A673 (cell line): ENCODE results near the gene KRTAP5-1. TPM values are rescaled to one million over a fixed set of nuclear protein-coding genes. Genes with fewer than 3 reads are reported as not detected.
"Not testable (repeated sequence)": the region's sequence is repeated elsewhere in the genome, so short reads cannot be mapped to it uniquely, and the experiment has no call there.

Source experiments
- BruUV-seq: library from RNA; stranded (reverse); fragments of 400-500 nt; replicated peaks from 2 replicates; lab custom pipeline; 2021; lab: Mats Ljungman, UMichigan
- CTCF ChIA-PET: fragments of 300-600 bp; sonication (Branson Sonifier 250); formaldehyde crosslinking; loops from one replicate; lab custom pipeline; 2022; ENCODE audit warnings: antibody characterized with exemption; lab: Charles Lee
- POLR2A ChIA-PET: fragments of 300-600 bp; sonication (Branson Sonifier 250); formaldehyde crosslinking; loops from one replicate; lab custom pipeline; 2022; ENCODE audit warnings: antibody characterized with exemption; ENCODE audit not compliant: low non-redundant PET; lab: Charles Lee
- DNase-seq: peaks from one replicate; pipeline ENCODE4 v3.0.0-alpha.2; 2015; ENCODE audit warnings: low spot score
- H3K27ac ChIP-seq: fragments of 200-600 bp; sonication (generic); 2 replicates; pipeline ENCODE4 v1.5.1; 2016; ENCODE audit warnings: mixed run types, low read depth, mild to moderate bottlenecking, mixed read lengths, antibody characterized with exemption, low read length; ENCODE audit not compliant: poor library complexity, severe bottlenecking
- H3K27me3 ChIP-seq: fragments of 200-600 bp; sonication (generic); replicated peaks from 2 replicates; pipeline ENCODE4 v1.6.1; 2017; ENCODE audit warnings: mixed run types, low read depth, mild to moderate bottlenecking, mixed read lengths, antibody characterized with exemption, low read length; ENCODE audit not compliant: insufficient read depth, poor library complexity
- H3K36me3 ChIP-seq: fragments of 200-600 bp; sonication (generic); 2 replicates; pipeline ENCODE4 v1.6.1; 2016; ENCODE audit warnings: mixed run types, mild to moderate bottlenecking, mixed read lengths, antibody characterized with exemption, low read length; ENCODE audit not compliant: insufficient read depth, poor library complexity, severe bottlenecking
- H3K4me1 ChIP-seq: fragments of 200-600 bp; sonication (generic); 2 replicates; pipeline ENCODE4 v1.6.1; 2017; ENCODE audit warnings: mixed run types, mild to moderate bottlenecking, mixed read lengths, antibody characterized with exemption, low read length; ENCODE audit not compliant: insufficient read depth, poor library complexity, severe bottlenecking
- H3K4me3 ChIP-seq: fragments of 200-600 bp; sonication (generic); 2 replicates; pipeline ENCODE4 v1.5.1; 2016; ENCODE audit warnings: low read depth, mixed run types, mild to moderate bottlenecking, mixed read lengths, low read length; ENCODE audit not compliant: poor library complexity, severe bottlenecking
- H3K9me3 ChIP-seq: fragments of 200-600 bp; sonication (generic); 2 replicates; pipeline ENCODE4 v1.6.1; 2016; ENCODE audit warnings: mixed run types, low read depth, mild to moderate bottlenecking, mixed read lengths, antibody characterized with exemption, low read length; ENCODE audit not compliant: poor library complexity, severe bottlenecking
- EZH2 ChIP-seq: fragments of 200-600 bp; sonication (generic); IDR thresholded peaks from 2 replicates; pipeline ENCODE4 v1.6.1; 2017; ENCODE audit warnings: borderline replicate concordance, low read depth, mild to moderate bottlenecking, mixed read lengths, antibody characterized with exemption, low read length; ENCODE audit not compliant: poor library complexity, severe bottlenecking
- intact Hi-C: fragments of 100-400 bp; cut with micrococcal nuclease; formaldehyde crosslinking; loops from one replicate; pipeline ENCODE4 v1.10.0; 2022; ENCODE audit not compliant: unreplicated experiment
- total RNA-seq: library from RNA; stranded (reverse); gene quantifications from 2 replicates; pipeline ENCODE4 v1.2.3, GENCODE V29; 2021
- TF ChIP-seq, protein P1 (sequence below): fragments of 300-800, 200-600 bp; sonication (generic); conservative IDR thresholded peaks from 2 replicates; pipeline ENCODE4 v1.5.1; 2017; ENCODE audit warnings: low read depth, mild to moderate bottlenecking, antibody characterized with exemption, low read length, moderate library complexity, mixed read lengths

KRTAP5-1 gene
- total RNA-seq, 1 experiment from 2014 or later: not detected

DNA sequence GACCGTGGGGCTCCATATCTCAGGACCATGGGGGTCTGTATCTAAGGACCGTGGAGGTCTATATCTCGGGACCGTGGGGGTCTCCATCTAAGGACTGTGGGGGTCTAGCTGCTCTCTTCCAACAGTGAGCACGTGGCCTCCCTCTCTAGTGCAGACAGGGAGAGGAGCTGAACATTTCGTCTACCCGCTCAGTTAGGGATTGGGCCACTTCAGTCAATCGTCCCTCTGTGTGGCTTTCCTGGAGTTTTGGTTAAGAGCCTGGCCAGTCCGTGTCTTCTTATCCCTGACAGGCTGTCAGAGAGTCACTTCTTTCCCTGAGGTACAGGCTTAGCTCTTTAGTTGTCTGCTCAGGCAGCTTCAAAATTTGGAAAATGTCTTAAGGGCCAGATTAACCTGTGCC lies 3.1 kb downstream of the KRTAP5-1 start:
- Histone ChIP-seq H3K9me3 (no peaks in the 10 kb centered on the region), H3K27me3 (no peaks in the 10 kb centered on the region), H3K36me3 (no peaks in the 10 kb centered on the region), H3K4me3 (no peak overlapping the region), H3K4me1 (no peaks in the 10 kb centered on the region), H3K27ac (no peak overlapping the region)
- intact Hi-C loops: no loop called here
- no TSS peak for BruUV-seq
- no peak for TF ChIP-seq EZH2
- TF ChIP-seq, protein P1, sequence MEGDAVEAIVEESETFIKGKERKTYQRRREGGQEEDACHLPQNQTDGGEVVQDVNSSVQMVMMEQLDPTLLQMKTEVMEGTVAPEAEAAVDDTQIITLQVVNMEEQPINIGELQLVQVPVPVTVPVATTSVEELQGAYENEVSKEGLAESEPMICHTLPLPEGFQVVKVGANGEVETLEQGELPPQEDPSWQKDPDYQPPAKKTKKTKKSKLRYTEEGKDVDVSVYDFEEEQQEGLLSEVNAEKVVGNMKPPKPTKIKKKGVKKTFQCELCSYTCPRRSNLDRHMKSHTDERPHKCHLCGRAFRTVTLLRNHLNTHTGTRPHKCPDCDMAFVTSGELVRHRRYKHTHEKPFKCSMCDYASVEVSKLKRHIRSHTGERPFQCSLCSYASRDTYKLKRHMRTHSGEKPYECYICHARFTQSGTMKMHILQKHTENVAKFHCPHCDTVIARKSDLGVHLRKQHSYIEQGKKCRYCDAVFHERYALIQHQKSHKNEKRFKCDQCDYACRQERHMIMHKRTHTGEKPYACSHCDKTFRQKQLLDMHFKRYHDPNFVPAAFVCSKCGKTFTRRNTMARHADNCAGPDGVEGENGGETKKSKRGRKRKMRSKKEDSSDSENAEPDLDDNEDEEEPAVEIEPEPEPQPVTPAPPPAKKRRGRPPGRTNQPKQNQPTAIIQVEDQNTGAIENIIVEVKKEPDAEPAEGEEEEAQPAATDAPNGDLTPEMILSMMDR: no peak
- no peak for DNase-seq
- ChIA-PET POLR2A (interaction anchor here (0.5 kb wide), 1 partner anchor 1118 kb away, joined by 4 read pairs; the partner anchor contains the start of gene KCNQ1OT1), CTCF (interaction anchor here (0.8 kb wide), 1 partner anchor 35 kb away, joined by 3 read pairs; no protein-coding TSS in a partner anchor)

DNA sequence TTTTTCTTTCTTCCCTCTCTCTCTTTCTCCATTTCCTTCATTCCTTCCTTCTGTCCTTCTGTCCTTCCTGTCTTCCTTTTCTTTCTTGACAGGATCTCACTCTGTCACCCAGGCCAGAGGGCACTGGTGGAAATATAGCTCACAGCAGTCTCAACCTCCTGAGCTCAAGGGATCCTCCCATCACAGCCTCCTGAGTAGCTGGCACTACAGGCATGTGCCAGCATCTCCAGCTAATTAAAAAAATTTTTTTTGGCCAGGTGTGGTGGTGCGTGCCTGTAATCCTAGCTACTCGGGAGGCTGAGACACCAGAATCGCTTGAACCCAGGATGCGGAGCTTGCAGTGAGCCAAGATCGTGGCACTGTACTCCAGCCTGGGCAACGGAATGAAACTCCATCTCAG lies 8.3 kb downstream of the KRTAP5-1 start:
- intact Hi-C loops: no loop called here
- ChIA-PET CTCF (interaction anchor here (0.7 kb wide), 1 partner anchor 30 kb away, joined by 4 read pairs; no protein-coding TSS in a partner anchor), POLR2A (no interaction called here)
- peaks cover 6% of the 10 kb centered on the region for H3K4me1 ChIP-seq
- no peaks in the 10 kb centered on the region for H3K9me3 ChIP-seq
- no TSS peak for BruUV-seq
- H3K27me3 ChIP-seq: peaks cover 25% of the 10 kb centered on the region
- no peaks in the 10 kb centered on the region for H3K36me3 ChIP-seq
- no peak for DNase-seq
- H3K4me3 ChIP-seq: no peak overlapping the region
- no peak for TF ChIP-seq EZH2
- TF ChIP-seq, protein P1: no peak
- H3K27ac ChIP-seq: no peak overlapping the region

DNA sequence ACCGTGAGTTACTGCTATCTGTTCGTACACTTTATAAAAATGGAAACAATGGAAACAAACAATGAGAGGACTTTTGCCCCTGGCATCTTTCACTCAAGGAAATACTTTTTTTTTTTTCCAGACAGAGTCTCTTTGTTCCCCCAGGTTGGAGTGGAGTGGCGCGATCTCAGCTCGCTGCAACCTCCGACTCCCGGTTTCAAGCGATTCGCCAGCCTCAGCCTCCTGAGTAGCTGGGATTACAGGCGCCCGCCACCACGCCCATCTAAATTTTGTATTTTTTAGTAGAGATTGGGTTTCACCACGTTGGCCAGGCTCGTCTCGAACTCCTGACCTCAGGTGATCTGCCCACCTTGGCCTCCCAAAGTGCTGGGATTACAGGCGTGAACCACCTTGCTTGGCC lies 9.3 kb downstream of the KRTAP5-1 start:
- H3K9me3 ChIP-seq, BruUV-seq, H3K4me3 ChIP-seq, DNase-seq, H3K36me3 ChIP-seq, H3K4me1 ChIP-seq, H3K27ac ChIP-seq, POLR2A ChIA-PET: not testable (repeated sequence)
- peaks cover 25% of the 10 kb centered on the region for H3K27me3 ChIP-seq
- CTCF ChIA-PET: interaction anchor here (1.0 to 1.5 kb wide), 2 partner anchors 20 to 22 kb away, joined by 3 to 12 read pairs; no protein-coding TSS in a partner anchor
- intact Hi-C loops: loop anchor here (2.0 kb wide), 1 partner anchor 29 kb away; no protein-coding TSS in a partner anchor

DNA sequence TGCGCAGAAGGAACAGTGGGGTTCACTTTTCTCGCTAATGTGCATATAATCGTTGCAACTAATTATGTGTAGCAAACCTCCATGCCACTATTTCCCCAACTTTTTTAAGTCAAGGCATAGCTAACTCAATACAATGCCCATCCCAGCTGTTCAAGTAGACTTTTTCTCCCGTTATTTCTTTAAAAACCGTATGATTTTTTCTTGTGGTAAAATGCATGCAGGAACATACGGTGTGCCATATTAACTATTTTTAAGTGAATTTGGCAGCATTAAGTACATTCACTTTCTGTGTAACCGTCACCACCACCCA lies 10.2 kb downstream of the KRTAP5-1 start:
- TF ChIP-seq, protein P1: no peak
- no peak for TF ChIP-seq EZH2

More for the DNA sequence above, 10.2 kb downstream of the KRTAP5-1 start:
- Histone ChIP-seq H3K27ac (no peak overlapping the region), H3K9me3 (no peaks in the 10 kb centered on the region), H3K27me3 (peaks cover 25% of the 10 kb centered on the region), H3K4me1 (peaks cover 6% of the 10 kb centered on the region), H3K4me3 (no peak overlapping the region), H3K36me3 (no peaks in the 10 kb centered on the region)
- intact Hi-C loops: loop anchor here (2.0 kb wide), 1 partner anchor 28 kb away; no protein-coding TSS in a partner anchor
- BruUV-seq: no TSS peak
- ChIA-PET CTCF (interaction anchor here (0.6 to 1.5 kb wide), 8 partner anchors 10 to 304 kb away, joined by 3 to 14 read pairs (median 4); partner anchors contain the start of gene KRTAP5-1), POLR2A (no interaction called here)
- no peak for DNase-seq
